ENCODE results near the gene RNF150.

Gene RNF150

DNA sequence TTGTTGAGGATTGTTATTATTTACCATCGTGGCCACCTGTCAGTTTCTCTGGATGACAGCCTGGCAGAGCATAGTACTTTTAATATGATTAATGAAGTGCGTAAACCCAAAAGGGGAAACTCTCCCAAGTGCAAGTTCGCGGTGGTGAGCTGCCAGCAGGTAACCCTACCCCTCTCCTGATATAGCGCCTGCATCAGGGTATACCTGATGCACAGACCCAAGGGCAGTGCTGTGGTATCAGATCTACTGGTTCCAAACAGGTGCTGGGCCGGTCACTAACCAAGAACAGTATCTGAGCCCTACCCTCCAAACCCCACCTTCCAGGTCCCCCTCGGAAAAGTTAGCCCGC is 1.6 kb downstream of the RNF150 start:
- DNase-seq, result no peak

DNA sequence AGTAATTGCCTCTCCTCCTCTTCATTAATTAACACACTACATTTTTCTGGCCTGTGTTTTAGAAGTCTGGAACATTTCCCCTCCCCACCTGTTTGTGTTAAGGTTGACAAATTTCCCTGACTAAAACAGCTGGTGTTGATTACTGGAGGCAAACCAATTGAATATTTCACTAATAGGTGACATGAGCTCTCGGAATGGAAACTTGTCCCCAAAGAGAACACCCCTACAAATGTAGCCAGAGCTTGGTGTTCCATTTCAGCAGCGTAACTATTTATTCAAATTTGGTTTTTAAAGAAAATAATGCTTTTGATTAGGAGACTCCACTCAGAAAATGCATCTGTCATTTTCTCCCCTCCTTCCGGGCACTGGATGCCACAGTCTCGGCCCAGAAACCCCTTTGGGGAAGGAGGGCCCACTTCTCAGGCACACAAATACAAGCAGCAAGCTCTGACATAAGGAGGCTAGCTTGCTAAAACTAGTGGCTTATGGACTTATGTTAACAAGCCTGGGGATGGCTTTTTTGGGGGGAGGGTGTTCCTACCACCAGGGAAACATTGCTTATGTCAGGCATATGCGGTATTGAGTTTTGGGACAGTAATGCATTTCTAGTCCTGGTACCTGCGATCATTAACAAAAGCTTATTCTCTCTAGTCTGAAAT is 2.2 kb downstream of the RNF150 start:
- no peak for DNase-seq

DNA sequence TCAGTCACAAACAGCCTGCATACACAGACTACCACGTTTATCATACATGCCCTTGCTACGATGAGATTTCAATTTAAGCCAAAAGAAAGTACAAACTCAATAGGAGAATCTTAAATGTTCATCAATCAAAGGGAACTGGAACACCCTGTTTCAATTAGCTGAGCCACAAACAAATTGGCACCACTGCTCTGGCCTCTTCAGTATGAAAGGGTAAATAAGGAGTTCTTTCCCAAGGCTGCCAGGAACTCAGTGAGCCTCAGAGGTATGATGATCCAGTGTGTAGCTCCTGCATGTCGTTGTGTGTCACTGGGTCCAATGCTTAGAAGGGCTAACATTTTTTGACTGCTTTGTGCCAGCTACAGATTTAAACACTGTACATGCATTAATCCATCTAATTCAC is 5.4 kb downstream of the RNF150 start:
- DNase-seq, result no peak

DNA sequence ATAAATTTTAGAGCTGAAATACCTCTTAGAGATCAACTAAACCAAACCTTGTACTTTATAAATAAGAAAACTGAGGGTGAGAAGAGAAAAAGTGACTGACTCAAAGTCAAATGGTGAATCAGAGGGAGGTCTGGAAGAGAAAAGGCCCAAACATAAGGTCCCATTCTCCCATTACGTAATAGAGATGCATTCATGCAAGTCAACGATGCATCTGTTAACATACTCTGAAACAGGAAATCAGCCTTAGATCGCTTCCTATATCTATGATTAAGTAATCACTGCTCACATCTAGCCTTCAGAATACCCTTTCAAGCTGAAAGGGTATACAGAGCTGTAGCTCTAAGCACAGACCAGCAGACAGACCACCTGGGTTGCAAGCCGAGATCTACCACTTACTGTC is 6.5 kb downstream of the RNF150 start:
- DNase-seq, result peak; percentile 53

DNA sequence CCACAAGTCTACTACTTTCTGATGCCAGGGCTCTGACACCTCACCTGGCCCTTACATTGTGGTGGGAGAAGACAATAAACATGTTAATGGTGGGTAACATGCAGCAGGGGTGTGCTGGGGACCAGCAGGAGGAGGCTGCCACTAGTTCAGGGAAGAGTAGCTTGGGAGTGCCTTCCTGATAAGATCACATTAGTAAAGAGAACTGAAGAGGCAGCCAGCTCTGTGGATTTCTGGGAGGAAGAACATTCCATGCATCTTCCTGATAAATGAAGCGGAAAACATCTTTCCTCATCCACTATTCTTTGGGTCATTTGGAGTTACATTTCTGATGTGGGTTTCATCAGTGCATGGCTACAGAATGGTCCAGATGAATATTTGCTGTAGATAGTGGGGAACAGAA is 9.0 kb downstream of the RNF150 start:
- no peak for DNase-seq

DNA sequence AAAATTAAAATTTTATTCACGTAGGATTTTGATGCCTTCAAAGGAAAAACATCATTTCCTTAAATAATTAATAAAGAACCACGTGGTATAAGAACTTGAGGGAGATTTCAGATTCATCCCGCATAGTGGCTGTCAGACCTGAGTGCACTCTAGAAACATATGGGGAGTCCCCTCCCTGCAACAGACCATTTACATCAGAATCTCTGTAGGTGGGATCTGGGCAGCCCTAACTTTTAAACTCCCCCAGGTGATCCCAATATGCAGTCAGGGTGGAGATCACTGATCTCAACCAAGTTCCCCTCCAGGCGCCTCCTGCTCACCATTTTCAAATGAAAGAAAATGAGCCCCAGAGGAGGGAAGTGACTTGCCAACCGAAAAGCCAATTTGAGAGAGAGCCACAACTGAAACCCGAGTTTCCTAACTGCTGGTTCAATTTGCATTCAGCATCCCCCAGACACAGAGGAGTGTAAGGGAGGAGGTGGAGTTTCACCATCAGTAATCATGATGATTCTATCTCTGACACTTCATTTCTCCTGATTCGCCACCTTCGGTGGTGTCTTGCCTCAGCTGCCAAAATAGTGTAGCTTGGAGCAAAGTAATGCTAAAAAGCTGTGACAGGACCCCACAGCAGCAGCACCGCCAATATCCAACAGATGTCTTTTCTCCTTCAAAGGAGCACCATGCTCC is 11.4 kb downstream of the RNF150 start:
- DNase-seq, result no peak

DNA sequence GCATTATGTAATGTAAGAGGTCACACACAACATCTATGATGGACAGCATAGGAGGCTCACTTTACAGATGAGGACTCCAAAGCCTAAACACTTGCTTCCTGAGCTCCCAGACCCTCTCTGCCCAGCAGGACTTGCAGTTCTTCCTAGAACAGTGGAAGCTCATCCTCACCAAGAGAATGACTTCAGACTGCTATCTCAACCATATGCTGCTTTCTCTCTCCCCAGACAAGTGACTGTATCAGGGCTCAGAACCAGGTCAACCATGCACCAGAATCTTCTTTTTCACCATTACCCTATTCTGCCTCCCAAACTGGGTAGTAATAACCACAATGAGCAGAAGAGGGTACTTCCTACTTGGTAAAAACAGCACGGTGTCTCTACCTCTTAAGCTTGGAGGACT is 12.2 kb downstream of the RNF150 start:
- DNase-seq, result no peak

DNA sequence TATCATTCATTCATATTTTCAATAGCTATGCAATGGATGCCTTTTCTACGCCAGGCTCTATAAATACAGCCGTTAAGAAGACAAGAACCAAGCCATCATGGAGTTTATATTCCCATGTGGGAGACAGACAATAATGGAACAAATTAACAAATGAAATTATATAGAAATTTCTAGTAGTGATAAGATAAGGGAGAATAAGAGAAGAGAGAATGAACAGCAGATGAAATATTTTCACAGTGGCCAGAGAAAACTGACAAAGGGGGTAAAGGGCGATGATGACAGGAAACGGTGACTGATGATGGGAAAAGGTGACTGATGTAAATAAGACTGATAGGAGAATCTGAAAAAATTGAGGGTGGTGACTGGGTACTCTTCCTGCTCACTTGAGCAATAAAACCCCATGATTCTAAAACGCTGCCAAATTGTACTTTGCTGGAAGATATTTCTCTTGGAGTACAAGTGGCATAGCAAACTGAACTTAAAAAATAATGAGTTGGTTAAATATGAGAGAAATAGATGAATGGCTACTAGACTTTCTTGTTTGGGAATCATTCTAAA is 13.2 kb downstream of the RNF150 start:
- DNase-seq, result no peak

DNA sequence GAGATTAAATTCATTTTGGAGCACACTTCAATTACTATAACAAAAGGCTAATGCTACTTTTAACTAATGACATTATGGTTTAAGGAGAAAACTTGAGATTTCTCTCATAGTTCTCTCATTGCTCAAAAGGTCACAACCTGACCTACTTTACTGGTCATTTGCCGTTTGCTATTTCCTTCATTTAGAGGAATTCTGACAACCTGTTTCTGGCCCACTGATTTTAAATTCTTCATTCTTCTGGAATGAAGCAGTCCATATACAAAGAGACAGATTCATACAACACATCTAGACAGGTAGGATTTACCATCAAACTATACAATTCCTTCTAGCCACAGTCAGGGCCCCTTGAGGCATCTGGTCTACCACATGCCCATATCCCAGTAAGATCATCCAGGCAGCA is 14.2 kb downstream of the RNF150 start:
- DNase-seq, result no peak

DNA sequence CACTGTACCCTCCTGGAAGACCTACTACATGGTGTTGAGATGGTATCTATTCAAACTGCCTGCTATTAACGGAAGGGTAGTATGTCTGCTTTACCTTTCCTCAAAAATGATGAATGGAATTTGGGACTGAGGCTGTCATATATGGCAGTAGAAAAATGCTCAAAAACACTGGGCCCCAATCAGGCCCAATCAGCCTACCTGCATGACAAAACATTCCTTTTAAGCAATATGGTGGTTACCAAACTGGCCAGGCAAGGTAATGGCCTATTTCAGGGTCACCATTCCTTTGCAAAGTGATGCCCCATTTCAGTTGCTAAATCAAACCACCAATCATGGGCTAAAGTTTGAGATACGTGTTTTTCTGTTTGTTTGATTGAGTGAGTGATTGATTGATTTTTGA is 14.9 kb downstream of the RNF150 start:
- no peak for DNase-seq

DNA sequence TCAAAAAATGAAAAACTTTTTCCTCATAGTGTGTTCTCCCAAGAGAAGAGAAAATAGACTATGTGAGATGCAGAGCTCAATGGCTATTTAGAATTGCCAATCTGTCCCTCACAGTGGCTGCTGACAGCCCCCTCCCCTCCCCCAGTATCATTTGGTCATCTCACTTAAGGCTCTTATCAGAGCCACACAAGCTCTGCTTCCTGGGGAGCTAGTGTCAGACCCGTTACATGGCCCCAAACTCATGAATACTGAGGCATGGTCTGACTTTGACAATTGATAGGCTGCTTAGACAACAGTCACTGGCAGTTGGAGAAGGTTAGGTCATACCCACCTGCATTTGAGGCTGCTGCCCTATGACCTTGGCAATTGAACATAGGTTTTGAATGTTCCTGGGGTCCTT is 15.3 kb downstream of the RNF150 start:
- no peak for DNase-seq

DNA sequence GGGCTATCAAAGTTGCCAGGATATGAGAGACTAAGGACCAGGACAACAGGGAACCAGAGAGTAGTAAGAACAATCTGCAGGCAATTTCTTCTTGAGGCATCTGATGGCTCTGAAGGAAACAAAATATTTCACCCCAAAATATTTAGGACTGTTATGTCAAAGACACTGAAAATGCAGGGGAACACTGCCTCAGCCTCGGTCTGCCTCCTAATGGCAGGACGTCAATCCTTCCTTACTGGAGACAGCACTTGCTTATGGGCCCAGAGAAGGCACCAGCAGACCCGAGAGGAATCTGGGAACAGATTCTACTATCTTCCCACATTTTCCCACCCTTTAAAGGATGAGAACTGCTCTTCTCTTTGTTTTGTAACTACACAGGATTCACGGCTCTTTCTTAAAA is 23.3 kb downstream of the RNF150 start:
- DNase-seq, result no peak

DNA sequence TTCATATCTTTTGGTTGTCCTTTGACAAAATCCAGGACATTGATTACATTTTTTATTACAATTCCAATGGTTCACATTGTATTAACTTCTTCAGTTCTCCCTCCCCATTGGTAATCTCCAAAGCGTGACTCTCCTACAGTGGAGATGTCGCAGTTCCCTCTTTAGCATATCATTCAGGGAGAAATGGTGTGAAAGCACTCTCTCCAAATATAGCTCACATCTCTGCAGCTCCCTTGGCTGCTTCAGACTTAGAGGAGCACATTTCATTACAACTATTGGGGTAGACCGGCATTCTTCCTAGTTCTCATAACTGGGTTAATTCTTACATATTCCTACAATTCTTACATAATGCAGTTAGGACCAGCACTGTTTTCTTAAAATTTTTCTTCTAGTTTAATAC is 25.3 kb downstream of the RNF150 start:
- DNase-seq, result no peak

DNA sequence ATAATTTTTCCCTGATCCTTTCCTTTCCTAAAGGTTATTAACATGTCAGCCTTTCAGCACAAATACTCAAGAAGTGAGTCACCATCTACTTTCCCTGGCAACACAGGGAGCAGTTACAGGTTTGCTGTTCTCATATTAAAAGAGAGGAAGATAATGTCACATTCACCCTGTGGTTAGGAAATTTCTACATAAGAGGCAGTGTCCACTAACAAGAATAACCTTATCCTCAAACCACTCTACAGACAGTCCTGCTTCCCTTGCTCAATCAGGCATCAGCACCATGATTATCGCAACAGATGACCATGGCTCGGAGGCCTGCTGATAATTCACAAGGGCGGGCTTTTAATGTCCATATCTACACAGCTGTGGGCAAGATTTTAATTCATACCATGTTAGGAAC is 30.9 kb downstream of the RNF150 start:
- DNase-seq, result peak; percentile 3

DNA sequence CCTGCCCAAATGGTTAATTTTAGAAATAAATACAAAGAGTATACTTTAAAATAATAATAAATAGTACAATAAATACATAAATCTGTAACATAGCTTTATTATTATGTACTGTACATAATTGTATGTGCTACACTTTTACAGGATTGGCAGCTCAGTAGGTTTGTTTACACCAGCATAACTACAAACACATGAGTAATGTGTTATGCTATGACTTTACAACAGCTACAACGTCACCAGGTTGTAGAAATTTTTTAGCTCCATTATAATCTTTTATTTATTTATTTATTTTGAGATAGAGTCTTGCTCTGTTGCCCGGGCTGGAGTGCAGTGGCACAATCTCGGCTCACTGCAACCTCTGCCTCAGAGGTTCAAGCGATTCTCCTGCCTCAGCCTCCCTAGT is 31.8 kb downstream of the RNF150 start:
- no peak for DNase-seq

DNA sequence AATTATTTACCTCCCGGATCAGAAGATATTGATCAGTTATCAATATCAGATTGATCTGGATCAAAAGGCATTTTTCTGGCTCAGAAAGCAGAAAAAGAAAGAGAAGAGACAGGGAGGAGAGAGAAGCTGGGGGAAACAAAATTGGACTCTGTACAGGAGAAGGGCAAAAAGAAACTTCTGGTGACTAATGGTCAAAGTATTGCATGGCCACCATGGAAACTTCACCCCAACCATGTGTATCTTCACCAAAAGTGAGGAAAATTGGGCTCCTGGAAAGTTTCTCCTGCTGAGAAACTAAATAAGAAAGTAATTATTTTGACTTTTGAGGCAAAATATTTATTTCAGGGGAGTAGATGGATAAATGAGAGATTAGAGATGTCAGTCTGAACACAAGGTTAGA is 33.9 kb downstream of the RNF150 start:
- DNase-seq, result no peak

DNA sequence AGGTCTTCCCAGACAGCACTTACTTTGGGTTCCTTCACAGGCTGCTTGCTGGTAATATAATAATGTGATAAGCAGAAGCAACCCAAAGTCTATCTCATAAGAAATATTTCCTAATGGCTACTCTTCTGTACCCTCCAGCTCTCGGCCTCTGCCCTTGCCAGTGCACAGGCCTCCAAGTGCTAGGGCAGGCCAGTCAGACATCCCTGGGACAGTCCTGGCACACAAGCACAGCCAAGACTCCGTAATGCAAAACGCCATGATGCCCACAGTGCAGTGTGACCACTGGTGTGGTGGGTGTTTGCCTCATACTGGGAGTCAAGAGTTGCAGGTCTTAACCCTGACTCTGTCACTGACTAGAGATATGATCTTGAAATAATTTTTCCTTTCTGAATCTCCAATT is 35.1 kb downstream of the RNF150 start:
- no peak for DNase-seq

DNA sequence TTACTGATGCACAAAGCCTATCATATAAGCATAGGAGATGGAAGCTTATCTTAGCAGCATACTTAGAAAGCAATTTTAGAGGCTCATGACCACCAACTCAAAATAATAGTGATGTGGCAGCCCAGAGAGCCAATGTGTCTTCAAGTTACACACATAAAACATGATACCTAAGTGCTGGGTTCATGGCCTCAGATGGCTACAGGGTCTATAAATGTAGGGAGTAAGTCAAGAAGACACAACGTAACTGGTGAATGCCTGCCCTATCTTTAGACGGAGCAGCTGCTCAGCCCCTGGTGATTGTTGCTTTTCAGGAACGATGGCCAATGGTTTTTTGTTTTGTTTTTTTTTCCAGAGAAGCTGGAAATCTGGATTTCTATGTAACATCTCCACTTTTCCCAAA is 42.8 kb downstream of the RNF150 start:
- DNase-seq, result no peak

DNA sequence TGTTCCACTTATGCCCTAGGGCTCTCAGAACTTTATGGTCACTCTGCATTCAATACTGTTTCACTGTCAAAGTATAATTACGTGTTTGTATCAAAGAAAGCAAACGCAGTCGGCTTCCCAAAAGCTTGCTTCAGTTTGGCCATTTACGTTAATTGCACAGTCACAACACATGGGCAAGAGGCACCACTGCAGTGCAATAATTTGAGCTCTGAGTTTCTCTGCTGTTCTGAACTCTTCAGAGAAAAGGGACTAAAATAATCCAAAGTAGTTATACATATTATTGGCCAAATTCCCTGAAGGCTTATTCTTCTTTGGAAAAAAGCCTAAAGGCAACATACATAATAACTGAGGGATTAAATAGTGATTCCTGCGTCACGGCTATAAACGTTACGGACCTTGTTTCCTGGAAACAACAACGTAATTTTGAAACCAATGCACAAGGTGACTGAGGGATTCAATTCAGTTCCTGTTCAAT is 51.3 kb downstream of the RNF150 start:
- no peak for DNase-seq

DNA sequence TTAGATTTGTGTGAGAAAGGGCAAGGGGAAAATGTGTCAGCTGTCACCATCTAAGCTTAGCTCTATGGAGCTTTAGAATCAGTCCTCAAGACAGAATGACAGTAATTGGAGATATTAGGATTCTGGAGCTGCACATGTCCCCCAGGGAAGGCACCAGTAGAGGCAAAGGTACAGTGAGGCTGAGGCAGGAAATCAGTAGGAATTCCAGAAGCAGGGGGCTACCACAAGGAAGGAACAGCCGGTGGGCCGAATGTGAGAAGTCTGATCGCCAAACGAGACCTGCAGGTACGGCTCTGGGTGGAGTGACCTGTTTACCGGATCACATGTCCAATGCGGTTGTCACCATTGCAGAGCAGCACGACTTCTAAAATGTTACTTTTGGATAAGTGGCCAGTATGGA is 52.6 kb downstream of the RNF150 start:
- DNase-seq, result no peak

DNA sequence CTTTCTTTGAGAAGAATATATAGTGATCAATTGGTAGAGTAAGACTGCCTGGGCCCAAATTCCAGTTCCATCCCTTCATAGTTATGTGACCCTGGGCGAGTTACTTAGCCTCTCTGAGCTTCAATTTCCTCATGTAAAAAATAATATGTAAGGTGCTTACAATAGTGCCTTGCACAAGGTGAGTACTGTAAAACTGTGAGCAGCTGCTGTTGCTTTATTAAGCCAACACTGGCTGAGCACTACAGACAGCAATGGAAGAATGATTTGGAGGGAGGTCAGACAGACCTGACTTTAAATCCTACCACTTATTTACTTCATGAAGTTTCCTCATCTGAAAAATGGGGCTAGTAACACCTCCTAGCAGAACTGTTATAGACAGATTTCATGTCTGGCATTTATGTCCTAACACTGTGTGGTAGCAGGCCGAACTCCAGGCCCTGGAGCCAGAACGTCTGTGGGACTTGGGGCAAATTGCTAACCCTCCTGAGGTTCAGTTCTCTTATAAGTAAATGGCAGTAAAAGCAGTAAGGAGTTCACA is 53.8 kb downstream of the RNF150 start:
- no peak for DNase-seq

DNA sequence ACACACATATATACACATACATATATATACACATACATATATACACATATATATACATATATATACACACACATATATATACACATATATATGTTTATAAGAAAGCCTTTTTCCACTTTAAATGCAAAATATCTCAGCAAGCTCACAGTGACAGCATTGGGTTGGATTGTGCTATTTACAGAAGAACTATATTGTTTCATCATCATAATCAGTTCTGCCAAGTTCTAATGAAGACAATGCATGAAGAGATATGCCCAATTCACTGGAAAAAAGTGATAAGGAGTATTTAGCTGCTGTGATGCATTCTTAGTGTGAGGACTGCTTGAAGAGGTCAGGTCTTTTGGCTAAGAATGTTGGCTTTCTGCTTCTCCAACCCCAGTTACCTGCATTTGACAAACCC is 54.4 kb downstream of the RNF150 start:
- DNase-seq, result no peak

DNA sequence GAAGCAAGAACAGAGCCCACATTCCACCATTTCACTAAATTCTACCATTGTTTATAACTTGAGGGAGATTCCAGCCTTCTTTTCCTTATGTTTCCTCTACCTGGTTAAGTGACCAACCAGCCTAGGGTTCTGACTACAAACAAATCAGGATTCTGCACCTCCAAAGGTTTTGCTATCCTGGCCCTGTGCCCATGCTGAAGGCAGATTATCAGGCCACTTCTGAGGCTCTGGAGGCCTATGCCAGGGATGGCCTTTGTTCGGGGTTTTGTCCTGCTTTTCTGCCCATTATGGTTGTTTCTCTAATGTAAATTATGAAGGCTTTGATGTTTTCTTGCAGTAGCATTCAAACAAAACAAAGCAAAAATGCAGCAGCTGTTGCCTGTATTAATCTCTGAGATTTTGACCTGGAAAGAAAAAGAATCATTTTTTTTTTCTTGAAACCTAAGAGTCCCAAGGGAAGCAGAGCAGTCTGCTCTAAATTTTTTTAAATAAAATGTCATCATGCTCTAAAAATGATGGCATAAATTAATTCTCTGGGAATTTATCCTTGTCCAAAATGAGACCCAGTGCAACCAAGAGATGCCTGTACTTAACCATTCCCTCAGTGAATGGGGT is 55.6 kb downstream of the RNF150 start:
- no peak for DNase-seq

DNA sequence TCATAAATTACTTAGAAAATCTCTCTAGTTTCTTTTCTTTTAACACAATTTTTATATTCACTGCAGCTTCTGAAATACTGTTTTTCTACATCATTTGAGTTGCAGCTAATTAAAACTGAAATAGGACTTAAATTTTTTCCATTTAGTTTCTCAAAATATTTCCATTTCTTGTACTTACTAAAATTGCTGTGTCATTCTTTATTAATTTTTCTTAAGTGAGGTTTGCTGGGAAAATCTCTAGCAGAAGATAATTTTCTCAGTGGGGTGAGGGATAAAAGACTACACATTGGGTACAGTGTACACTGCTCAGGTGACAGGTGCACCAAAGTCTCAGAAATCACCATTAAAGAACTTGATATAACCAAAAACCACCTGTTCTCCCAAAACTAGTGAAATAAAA is 57.7 kb downstream of the RNF150 start:
- DNase-seq, result no peak

Measured in hematopoietic multipotent progenitor cell treated with erythropoietin and hydrocortisone succinate and interleukin-3 and kit ligand, for 4 days (in vitro differentiated cells).